ENCODE results near the gene PHF5A. TPM values are rescaled to one million over a fixed set of nuclear protein-coding genes. Genes with fewer than 3 reads are reported as not detected.
"Not testable (repeated sequence)": the region's sequence is repeated elsewhere in the genome, so short reads cannot be mapped to it uniquely, and the experiment has no call there.

PHF5A gene
- polyA plus RNA-seq, 1 donor: 39.5 TPM

- H3K4me1 ChIP-seq (ENCODE audit: control insufficient read depth, insufficient read depth, low read length): no peaks in the 10 kb centered on the region
- DNase-seq: no peak
These were observed 32.0 kb downstream of the PHF5A start for GRCh38 chr22:41436322-41437113.

GRCh38 chr22:41435560-41435959 is 32.9 kb downstream of the PHF5A start:
- Histone ChIP-seq H3K4me3 (ENCODE audit: low read length) (no peak overlapping the region), H3K36me3 (ENCODE audit: control insufficient read depth, insufficient read depth, low read length) (peaks cover 77% of the 10 kb centered on the region), H3K27ac (ENCODE audit: low read length) (no peak overlapping the region), H3K9me3 (ENCODE audit: control insufficient read depth, low read depth, low read length) (no peaks in the 10 kb centered on the region), H3K4me1 (ENCODE audit: control insufficient read depth, insufficient read depth, low read length) (no peaks in the 10 kb centered on the region), H3K27me3 (ENCODE audit: control insufficient read depth, insufficient read depth, low read length) (no peaks in the 10 kb centered on the region)
- DNase-seq: no peak
- no CpG with 5 or more reads among the region's 4 CpGs for WGBS (ENCODE audit: insufficient coverage, low lambda C conversion rate)

More at GRCh38 chr22:41436322-41437113, 32.0 kb downstream of the PHF5A start:
- no peak overlapping the region for H3K27ac ChIP-seq (ENCODE audit: low read length)
- no peaks in the 10 kb centered on the region for H3K27me3 ChIP-seq (ENCODE audit: control insufficient read depth, insufficient read depth, low read length)
- H3K36me3 ChIP-seq (ENCODE audit: control insufficient read depth, insufficient read depth, low read length): peaks cover 76% of the 10 kb centered on the region
- no CpG with 5 or more reads among the region's 23 CpGs for WGBS (ENCODE audit: insufficient coverage, low lambda C conversion rate)
- no peak overlapping the region for H3K4me3 ChIP-seq (ENCODE audit: low read length)
- no peaks in the 10 kb centered on the region for H3K9me3 ChIP-seq (ENCODE audit: control insufficient read depth, low read depth, low read length)

- H3K4me3 ChIP-seq (ENCODE audit: low read length); H3K4me1 ChIP-seq (ENCODE audit: control insufficient read depth, insufficient read depth, low read length); H3K9me3 ChIP-seq (ENCODE audit: control insufficient read depth, low read depth, low read length); H3K27me3 ChIP-seq (ENCODE audit: control insufficient read depth, insufficient read depth, low read length); DNase-seq; H3K27ac ChIP-seq (ENCODE audit: low read length): not testable (repeated sequence)
- peaks cover 69% of the 10 kb centered on the region for H3K36me3 ChIP-seq (ENCODE audit: control insufficient read depth, insufficient read depth, low read length)
- no CpG with 5 or more reads among the region's 5 CpGs for WGBS (ENCODE audit: insufficient coverage, low lambda C conversion rate)
These were observed 34.0 kb downstream of the PHF5A start for GRCh38 chr22:41434361-41435003.

- not testable (repeated sequence) for DNase-seq; H3K27ac ChIP-seq (ENCODE audit: low read length); H3K4me3 ChIP-seq (ENCODE audit: low read length); H3K9me3 ChIP-seq (ENCODE audit: control insufficient read depth, low read depth, low read length); H3K4me1 ChIP-seq (ENCODE audit: control insufficient read depth, insufficient read depth, low read length); H3K27me3 ChIP-seq (ENCODE audit: control insufficient read depth, insufficient read depth, low read length)
- no CpG with 5 or more reads among the region's 1 CpG for WGBS (ENCODE audit: insufficient coverage, low lambda C conversion rate)
- H3K36me3 ChIP-seq (ENCODE audit: control insufficient read depth, insufficient read depth, low read length): peaks cover 59% of the 10 kb centered on the region
These were observed 35.0 kb downstream of the PHF5A start for GRCh38 chr22:41433480-41433879.

- no peaks in the 10 kb centered on the region for H3K27me3 ChIP-seq (ENCODE audit: control insufficient read depth, insufficient read depth, low read length)
- H3K4me3 ChIP-seq (ENCODE audit: low read length): no peak overlapping the region
- no peaks in the 10 kb centered on the region for H3K9me3 ChIP-seq (ENCODE audit: control insufficient read depth, low read depth, low read length)
- no CpG with 5 or more reads among the region's 6 CpGs for WGBS (ENCODE audit: insufficient coverage, low lambda C conversion rate)
- no peaks in the 10 kb centered on the region for H3K4me1 ChIP-seq (ENCODE audit: control insufficient read depth, insufficient read depth, low read length)
- H3K27ac ChIP-seq (ENCODE audit: low read length): no peak overlapping the region
- peaks cover 53% of the 10 kb centered on the region for H3K36me3 ChIP-seq (ENCODE audit: control insufficient read depth, insufficient read depth, low read length)
- no peak for DNase-seq
These were observed 36.8 kb downstream of the PHF5A start for GRCh38 chr22:41431656-41432055.

- Histone ChIP-seq H3K27me3 (ENCODE audit: control insufficient read depth, insufficient read depth, low read length) (no peaks in the 10 kb centered on the region), H3K27ac (ENCODE audit: low read length) (no peak overlapping the region), H3K4me3 (ENCODE audit: low read length) (no peak overlapping the region), H3K9me3 (ENCODE audit: control insufficient read depth, low read depth, low read length) (no peaks in the 10 kb centered on the region), H3K36me3 (ENCODE audit: control insufficient read depth, insufficient read depth, low read length) (peaks cover 43% of the 10 kb centered on the region), H3K4me1 (ENCODE audit: control insufficient read depth, insufficient read depth, low read length) (no peaks in the 10 kb centered on the region)
- DNase-seq: no peak
- WGBS (ENCODE audit: insufficient coverage, low lambda C conversion rate): no CpG with 5 or more reads among the region's 8 CpGs
These were observed 38.5 kb downstream of the PHF5A start for GRCh38 chr22:41429951-41430332.

GRCh38 chr22:41429232-41429950 is 39.1 kb downstream of the PHF5A start:
- Histone ChIP-seq H3K4me1 (ENCODE audit: control insufficient read depth, insufficient read depth, low read length) (no peaks in the 10 kb centered on the region), H3K36me3 (ENCODE audit: control insufficient read depth, insufficient read depth, low read length) (peaks cover 41% of the 10 kb centered on the region), H3K27me3 (ENCODE audit: control insufficient read depth, insufficient read depth, low read length) (no peaks in the 10 kb centered on the region), H3K27ac (ENCODE audit: low read length) (no peak overlapping the region), H3K9me3 (ENCODE audit: control insufficient read depth, low read depth, low read length) (no peaks in the 10 kb centered on the region), H3K4me3 (ENCODE audit: low read length) (no peak overlapping the region)
- 91% methylated on average over 2 of the region's 13 CpGs for WGBS (ENCODE audit: insufficient coverage, low lambda C conversion rate)
- no peak for DNase-seq

- no peaks in the 10 kb centered on the region for H3K9me3 ChIP-seq (ENCODE audit: control insufficient read depth, low read depth, low read length)
- no peak overlapping the region for H3K27ac ChIP-seq (ENCODE audit: low read length)
- H3K27me3 ChIP-seq (ENCODE audit: control insufficient read depth, insufficient read depth, low read length): no peaks in the 10 kb centered on the region
- H3K4me3 ChIP-seq (ENCODE audit: low read length): no peak overlapping the region
- H3K4me1 ChIP-seq (ENCODE audit: control insufficient read depth, insufficient read depth, low read length): no peaks in the 10 kb centered on the region
- H3K36me3 ChIP-seq (ENCODE audit: control insufficient read depth, insufficient read depth, low read length): peaks cover 20% of the 10 kb centered on the region
- whole genome bisulfite sequencing (ENCODE audit: insufficient coverage, low lambda C conversion rate): no CpG with 5 or more reads among the region's 9 CpGs
- DNase-seq: no peak
These were observed 42.7 kb downstream of the PHF5A start for GRCh38 chr22:41425660-41426365.

GRCh38 chr22:41418717-41419116 is 49.8 kb downstream of the PHF5A start:
- Histone ChIP-seq H3K36me3 (ENCODE audit: control insufficient read depth, insufficient read depth, low read length) (no peaks in the 10 kb centered on the region), H3K4me3 (ENCODE audit: low read length) (no peak overlapping the region), H3K4me1 (ENCODE audit: control insufficient read depth, insufficient read depth, low read length) (peaks cover 13% of the 10 kb centered on the region), H3K27me3 (ENCODE audit: control insufficient read depth, insufficient read depth, low read length) (no peaks in the 10 kb centered on the region), H3K27ac (ENCODE audit: low read length) (no peak overlapping the region), H3K9me3 (ENCODE audit: control insufficient read depth, low read depth, low read length) (no peaks in the 10 kb centered on the region)
- DNase-seq: no peak
- no CpG with 5 or more reads among the region's 9 CpGs for WGBS (ENCODE audit: insufficient coverage, low lambda C conversion rate)

All from large intestine (tissue), 3 donors.